Iris pigment epithelial cell (primary cell): ENCODE data around the gene PPP2R2B.

ENCODE experiments used
- DNase-seq: peaks from one replicate; pipeline ENCODE4 v3.0.0-alpha.2; 2011; ENCODE audit warnings: low read depth

The PPP2R2B gene

GRCh38 chr5:146878476-146879172 is at the start of gene PPP2R2B:
TSS of gene PPP2R2B (minus strand) at chr5:146878757.
- DNase-seq: peak; percentile 50

GRCh38 chr5:146924132-146924531 is 45.6 kb upstream of the PPP2R2B start:
- no peak for DNase-seq

- no peak for DNase-seq
These were observed 42.7 kb upstream of the PPP2R2B start for GRCh38 chr5:146921225-146921624.

GRCh38 chr5:146920351-146920881 is 41.9 kb upstream of the PPP2R2B start:
- no peak for DNase-seq

- no peak for DNase-seq
These were observed 40.7 kb upstream of the PPP2R2B start for GRCh38 chr5:146919304-146919703.

GRCh38 chr5:146917931-146918330 is 39.4 kb upstream of the PPP2R2B start:
- DNase-seq: no peak

- no peak for DNase-seq
These were observed 34.3 kb upstream of the PPP2R2B start for GRCh38 chr5:146912874-146913273.

GRCh38 chr5:146910239-146910638 is 31.7 kb upstream of the PPP2R2B start:
- DNase-seq: no peak

- no peak for DNase-seq
These were observed 30.9 kb upstream of the PPP2R2B start for GRCh38 chr5:146909255-146910068.

- DNase-seq: no peak
These were observed 28.2 kb upstream of the PPP2R2B start for GRCh38 chr5:146906803-146907202.

GRCh38 chr5:146904890-146905289 is 26.3 kb upstream of the PPP2R2B start:
- no peak for DNase-seq

GRCh38 chr5:146903789-146904188 is 25.2 kb upstream of the PPP2R2B start:
- no peak for DNase-seq

GRCh38 chr5:146902471-146902870 is 23.9 kb upstream of the PPP2R2B start:
- DNase-seq: no peak

GRCh38 chr5:146897061-146897460 is 18.5 kb upstream of the PPP2R2B start:
- no peak for DNase-seq

GRCh38 chr5:146894753-146895521 is 16.4 kb upstream of the PPP2R2B start:
- DNase-seq: peak; percentile 14

- no peak for DNase-seq
These were observed 15.4 kb upstream of the PPP2R2B start for GRCh38 chr5:146893991-146894390.

GRCh38 chr5:146892231-146892630 is 13.7 kb upstream of the PPP2R2B start:
- DNase-seq: no peak

- no peak for DNase-seq
These were observed 13.0 kb upstream of the PPP2R2B start for GRCh38 chr5:146891511-146891910.

- peak; percentile 26 for DNase-seq
These were observed 12.3 kb upstream of the PPP2R2B start for GRCh38 chr5:146890731-146891440.

GRCh38 chr5:146890066-146890465 is 11.5 kb upstream of the PPP2R2B start:
- DNase-seq: no peak

GRCh38 chr5:146889169-146889568 is 10.6 kb upstream of the PPP2R2B start:
- no peak for DNase-seq
